Upper lobe of left lung (tissue), 4 donors: Measurements from ENCODE around the gene NBL1.

ENCODE experiments used
- EP300 ChIP-seq, 4 donors: sonication (generic); formaldehyde crosslinking; IDR thresholded peaks; one replicate each; pipeline ENCODE4 v1.5.1; 2017; ENCODE audit warnings: antibody characterized with exemption in 4 of 4, control low read depth in 2 of 4
- TF ChIP-seq, protein P1 (sequence below), 6 experiments: fragments of 450-650 bp in 4 of 6; fragments of 200-600 bp in 2 of 6; sonication (generic) in 2 of 6; IDR thresholded peaks; one replicate each; pipeline ENCODE4 v1.5.1; 2016 to 2019; ENCODE audit warnings: antibody characterized with exemption in 6 of 6

GRCh38 chr1:19613171-19613703 lies 30.9 kb upstream of the NBL1 start:
- TF ChIP-seq, protein P1, sequence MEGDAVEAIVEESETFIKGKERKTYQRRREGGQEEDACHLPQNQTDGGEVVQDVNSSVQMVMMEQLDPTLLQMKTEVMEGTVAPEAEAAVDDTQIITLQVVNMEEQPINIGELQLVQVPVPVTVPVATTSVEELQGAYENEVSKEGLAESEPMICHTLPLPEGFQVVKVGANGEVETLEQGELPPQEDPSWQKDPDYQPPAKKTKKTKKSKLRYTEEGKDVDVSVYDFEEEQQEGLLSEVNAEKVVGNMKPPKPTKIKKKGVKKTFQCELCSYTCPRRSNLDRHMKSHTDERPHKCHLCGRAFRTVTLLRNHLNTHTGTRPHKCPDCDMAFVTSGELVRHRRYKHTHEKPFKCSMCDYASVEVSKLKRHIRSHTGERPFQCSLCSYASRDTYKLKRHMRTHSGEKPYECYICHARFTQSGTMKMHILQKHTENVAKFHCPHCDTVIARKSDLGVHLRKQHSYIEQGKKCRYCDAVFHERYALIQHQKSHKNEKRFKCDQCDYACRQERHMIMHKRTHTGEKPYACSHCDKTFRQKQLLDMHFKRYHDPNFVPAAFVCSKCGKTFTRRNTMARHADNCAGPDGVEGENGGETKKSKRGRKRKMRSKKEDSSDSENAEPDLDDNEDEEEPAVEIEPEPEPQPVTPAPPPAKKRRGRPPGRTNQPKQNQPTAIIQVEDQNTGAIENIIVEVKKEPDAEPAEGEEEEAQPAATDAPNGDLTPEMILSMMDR (IDR thresholded peaks at IDR 0.05), result no peak
- TF ChIP-seq EP300 (IDR thresholded peaks at IDR 0.05), result no peak
